Measurements from ENCODE around the gene HDGF. TPM values are rescaled to one million over a fixed set of nuclear protein-coding genes. Genes with fewer than 3 reads are reported as not detected.

The HDGF gene
- total RNA-seq = 100 to 1,000 TPM; 493 to 495 TPM
- 307 TPM for polyA plus RNA-seq (2013, experiment 1 of 2)
- 299 TPM for polyA plus RNA-seq (2013, experiment 2 of 2)
- long read RNA-seq, experiment 1, transcript HDGF-202 (6 exons, 960 nt) = minor isoform, 5 of 156 reads
- long read RNA-seq, experiment 1, transcript HDGF-201 (6 exons, 2,380 nt) = major isoform, 33 of 156 reads
- long read RNA-seq, experiment 1, partial matches to known transcripts = 114 of 156 reads
- long read RNA-seq, experiment 1, other reads (novel, unspliced or antisense) = 3 of 156 reads
- long read RNA-seq, experiment 2, transcript HDGF-201 (6 exons, 2,380 nt) = major isoform, 523 of 670 reads
- long read RNA-seq, experiment 2, transcript HDGF-202 (6 exons, 960 nt) = minor isoform, 55 of 670 reads
- long read RNA-seq, experiment 2, partial matches to known transcripts = 36 of 670 reads
- long read RNA-seq, experiment 2, other reads (novel, unspliced or antisense) = 51 of 670 reads
- long read RNA-seq, experiment 3, transcript HDGF-202 (6 exons, 960 nt) = major isoform, 122 of 212 reads
- long read RNA-seq, experiment 3, transcript HDGF-203 (6 exons, 2,171 nt) = minor isoform, 6 of 212 reads
- long read RNA-seq, experiment 3, transcript HDGF-201 (6 exons, 2,380 nt) = minor isoform, 30 of 212 reads
- long read RNA-seq, experiment 3, partial matches to known transcripts = 24 of 212 reads
- long read RNA-seq, experiment 3, other reads (novel, unspliced or antisense) = 30 of 212 reads
- long read RNA-seq, experiment 4, transcript HDGF-202 (6 exons, 960 nt) = major isoform, 16 of 40 reads
- long read RNA-seq, experiment 4, partial matches to known transcripts = 5 of 40 reads
- long read RNA-seq, experiment 4, other reads (novel, unspliced or antisense) = 16 of 40 reads

DNA sequence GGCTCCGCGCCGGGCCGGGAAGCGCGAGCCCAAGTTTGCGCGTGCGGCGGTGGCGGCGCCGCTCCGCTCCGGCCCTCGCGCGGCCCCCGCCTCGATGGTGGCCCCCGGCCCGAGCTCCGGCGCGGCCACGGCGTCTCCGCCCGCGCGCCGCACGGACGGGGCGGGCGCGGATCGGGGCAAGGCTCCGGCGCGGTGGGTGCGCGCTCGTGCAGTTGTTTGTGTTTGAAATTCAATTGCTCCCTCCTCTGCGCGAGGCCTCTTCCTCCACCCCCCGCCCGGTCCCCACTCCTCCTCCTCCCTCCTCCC lies at the start of gene HDGF:
TSS of gene HDGF (minus strand) at position 225 of the 306 bp plus-strand sequence. CDS start 246 bp downstream, outside the sequence.
- Histone ChIP-seq H3K27ac (ENCODE audit: low read depth, low read length) (peak within 1 kb of the TSS; percentile 93), H3K4me1 (ENCODE audit: control insufficient read depth, insufficient read depth, low read length) (peaks cover 27% of the 10 kb centered on the region), H3K9me3 (ENCODE audit: control insufficient read depth, low read length) (no peaks in the 10 kb centered on the region), H3K4me3 (ENCODE audit: low read length) (peak within 1 kb of the TSS; percentile 96), H3K36me3 (ENCODE audit: control insufficient read depth, insufficient read depth, low read length) (peaks cover 18% of the 10 kb centered on the region), H3K27me3 (ENCODE audit: control insufficient read depth, insufficient read depth, low read length, poor library complexity, severe bottlenecking) (no peaks in the 10 kb centered on the region), H3K9ac (ENCODE audit: extremely low read depth, low read length, poor library complexity, severe bottlenecking) (peak within 1 kb of the TSS; percentile 96)
- Mint-ChIP-seq H3K4me3 (peak within 1 kb of the TSS; percentile 88), H3K27me3 (ENCODE audit: insufficient read depth) (no peaks in the 10 kb centered on the region), H3K4me1 (peaks cover 38% of the 10 kb centered on the region), H3K36me3 (ENCODE audit: low read depth) (no peaks in the 10 kb centered on the region), H3K9me3 (no peaks in the 10 kb centered on the region), H3K27ac (peak within 1 kb of the TSS; percentile 98)
- WGBS, 2 experiments (ENCODE audit: insufficient coverage in 1 of 2, insufficient read length in 1 of 2) = 0% methylated on average over 11 to 48 of the region's 48 CpGs
- TF ChIP-seq CTCF (conservative IDR thresholded peaks at IDR 0.05) = no peak
- DNase-seq = no peak

DNA sequence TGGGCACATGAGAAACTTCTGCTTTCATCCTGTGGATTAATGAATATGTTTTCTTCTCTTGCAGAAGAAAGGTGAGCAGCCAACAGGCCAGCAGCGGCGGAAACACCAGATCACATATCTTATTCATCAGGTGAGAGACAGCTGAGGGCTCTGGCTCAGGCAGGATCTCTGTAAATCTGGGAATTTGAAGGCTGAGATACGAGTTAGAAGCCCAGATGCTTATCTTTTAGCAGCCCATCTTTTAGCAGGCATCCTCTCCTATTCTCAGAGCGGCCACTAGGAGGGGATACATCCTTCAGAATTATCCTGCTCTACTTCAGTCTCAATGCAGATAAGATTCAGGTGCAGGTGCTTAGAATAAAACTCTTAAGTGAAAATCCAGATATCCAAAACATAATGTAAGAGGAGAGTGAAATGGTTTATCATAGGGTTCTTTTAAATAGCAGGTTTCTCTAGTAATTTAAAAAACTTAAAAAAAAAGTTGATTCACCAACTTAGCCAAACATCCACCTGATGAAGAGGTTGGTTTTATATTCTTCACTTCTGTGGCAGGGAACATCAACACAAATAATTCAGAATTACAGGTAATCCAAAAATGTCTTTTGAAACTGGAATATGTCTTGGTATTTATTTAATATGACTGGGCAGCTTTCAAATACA lies 45.9 kb upstream of the HDGF start:
- Histone ChIP-seq H3K9ac (ENCODE audit: extremely low read depth, low read length, poor library complexity, severe bottlenecking) (no peak overlapping the region), H3K27ac (ENCODE audit: low read depth, low read length) (no peak overlapping the region), H3K9me3 (ENCODE audit: control insufficient read depth, low read length) (no peaks in the 10 kb centered on the region), H3K4me1 (ENCODE audit: control insufficient read depth, insufficient read depth, low read length) (peaks cover 11% of the 10 kb centered on the region), H3K36me3 (ENCODE audit: control insufficient read depth, insufficient read depth, low read length) (peaks cover 90% of the 10 kb centered on the region), H3K27me3 (ENCODE audit: control insufficient read depth, insufficient read depth, low read length, poor library complexity, severe bottlenecking) (no peaks in the 10 kb centered on the region), H3K4me3 (ENCODE audit: low read length) (no peak overlapping the region)
- peak; percentile 89 for DNase-seq
- H3K4me1 Mint-ChIP-seq = peaks cover 11% of the 10 kb centered on the region
- peak overlapping the region; percentile 81 for H3K27ac Mint-ChIP-seq
- peaks cover 71% of the 10 kb centered on the region for H3K36me3 Mint-ChIP-seq (ENCODE audit: low read depth)
- H3K27me3 Mint-ChIP-seq (ENCODE audit: insufficient read depth) = no peaks in the 10 kb centered on the region
- no peaks in the 10 kb centered on the region for H3K9me3 Mint-ChIP-seq
- peak; percentile 94 for TF ChIP-seq CTCF (conservative IDR thresholded peaks at IDR 0.05)
- 17 to 34% methylated on average over 2 to 4 of the region's 4 CpGs for WGBS, 2 experiments (ENCODE audit: insufficient coverage in 1 of 2, insufficient read length in 1 of 2)
- no peak overlapping the region for H3K4me3 Mint-ChIP-seq

DNA sequence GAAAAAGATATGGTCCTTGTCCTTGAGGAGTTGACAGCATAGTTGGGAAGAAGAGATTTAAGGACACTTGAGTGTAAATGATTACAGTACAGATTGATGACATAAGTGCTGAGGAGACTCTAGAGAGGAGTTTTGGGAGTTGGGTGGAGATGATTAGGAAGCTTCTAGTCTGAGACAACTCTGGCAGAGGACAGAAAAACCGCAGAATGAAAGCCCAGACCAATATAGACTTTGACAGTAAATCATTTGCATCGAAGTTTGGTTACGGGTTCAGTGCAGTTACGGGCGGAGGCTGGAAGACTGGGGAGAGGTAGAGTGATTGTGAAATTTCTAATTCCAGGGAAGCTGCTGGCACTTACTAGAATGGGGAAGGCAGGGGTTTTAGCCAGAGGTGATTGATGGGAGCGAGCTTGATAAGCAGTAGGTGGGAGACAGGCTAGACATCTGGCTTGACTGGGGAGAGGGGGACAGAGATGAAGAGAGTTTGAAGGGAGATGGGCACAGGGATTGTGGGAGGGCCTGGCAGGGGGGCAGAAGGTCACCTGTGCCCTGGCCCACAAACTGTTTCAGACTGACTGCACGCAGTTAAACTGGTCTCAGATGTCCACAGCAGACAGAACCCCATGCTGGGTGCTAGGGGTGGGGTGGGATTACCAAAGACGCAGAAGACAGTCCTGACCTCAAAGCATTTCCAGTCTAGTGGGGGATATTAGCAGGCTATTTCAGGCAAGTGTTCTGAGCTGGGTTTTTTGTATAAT lies 45.0 kb upstream of the HDGF start:
- 92 to 93% methylated on average over 6 to 8 of the region's 8 CpGs for WGBS, 2 experiments (ENCODE audit: insufficient coverage in 1 of 2, insufficient read length in 1 of 2)
- Histone ChIP-seq H3K4me3 (ENCODE audit: low read length) (no peak overlapping the region), H3K27ac (ENCODE audit: low read depth, low read length) (no peak overlapping the region), H3K36me3 (ENCODE audit: control insufficient read depth, insufficient read depth, low read length) (peaks cover 91% of the 10 kb centered on the region), H3K27me3 (ENCODE audit: control insufficient read depth, insufficient read depth, low read length, poor library complexity, severe bottlenecking) (no peaks in the 10 kb centered on the region), H3K9ac (ENCODE audit: extremely low read depth, low read length, poor library complexity, severe bottlenecking) (no peak overlapping the region), H3K4me1 (ENCODE audit: control insufficient read depth, insufficient read depth, low read length) (peaks cover 11% of the 10 kb centered on the region), H3K9me3 (ENCODE audit: control insufficient read depth, low read length) (no peaks in the 10 kb centered on the region)
- peaks cover 75% of the 10 kb centered on the region for H3K36me3 Mint-ChIP-seq (ENCODE audit: low read depth)
- no peak for TF ChIP-seq CTCF (conservative IDR thresholded peaks at IDR 0.05)
- H3K4me3 Mint-ChIP-seq = no peak overlapping the region
- no peak for DNase-seq
- no peaks in the 10 kb centered on the region for H3K27me3 Mint-ChIP-seq (ENCODE audit: insufficient read depth)
- peaks cover 11% of the 10 kb centered on the region for H3K4me1 Mint-ChIP-seq
- H3K9me3 Mint-ChIP-seq = no peaks in the 10 kb centered on the region
- H3K27ac Mint-ChIP-seq = peak overlapping the region; percentile 3
